Fibroblast of lung (primary cell): ENCODE measurements around the gene ZNF766.

Source experiments
- CTCF ChIP-seq, 2 donors: IDR thresholded peaks in 1 of 2; conservative IDR thresholded peaks in 1 of 2; 1 replicate in 1 of 2; 2 replicates in 1 of 2; pipeline ENCODE4 v1.5.1; 2011 to 2012; ENCODE audit warnings: low read length in 2 of 2, control low read depth in 1 of 2, inconsistent platforms in 1 of 2, low read depth in 1 of 2, mild to moderate bottlenecking in 1 of 2
- EZH2 ChIP-seq: IDR thresholded peaks from 2 replicates; pipeline ENCODE4 v1.5.1; 2012; ENCODE audit warnings: low read length, control low read depth, mild to moderate bottlenecking; ENCODE audit errors: missing control alignments

- TF ChIP-seq EZH2 (no peak), CTCF (conservative IDR thresholded peaks at IDR 0.05 in 1 of 2, IDR thresholded peaks at IDR 0.05 in 1 of 2; ENCODE audit: low read depth in 1 of 2, low read length in 2 of 2) (no peak)
Observed at GRCh38 chr19:52269338-52270261, at the start of gene ZNF766.
